CD14-positive monocyte (primary cell): ENCODE results near the gene DUSP12. TPM values are rescaled to one million over a fixed set of nuclear protein-coding genes. Genes with fewer than 3 reads are reported as not detected.

Source experiments
- DNase-seq, 3 donors: peaks; one replicate each; pipeline ENCODE4 v3.0.0-alpha.2; 2011 to 2022
- H2AFZ ChIP-seq: 2 replicates; pipeline ENCODE4 v1.6.0; 2012; ENCODE audit warnings: mild to moderate bottlenecking, low read depth, low read length, inconsistent platforms; ENCODE audit not compliant: insufficient read depth, poor library complexity, severe bottlenecking
- H3K27ac ChIP-seq, 2 donors: 1 replicate in 1 of 2; 2 replicates in 1 of 2; pipeline ENCODE4 v1.5.1; 2012 to 2013; ENCODE audit warnings: low read length in 2 of 2, control low read depth in 1 of 2, inconsistent platforms in 1 of 2, low read depth in 1 of 2, mild to moderate bottlenecking in 1 of 2
- H3K27me3 ChIP-seq, 2 donors: one replicate each; pipeline versions ENCODE4 v1.6.0 to v1.6.1; 2011 to 2013; ENCODE audit warnings: low read length in 2 of 2; ENCODE audit not compliant: control insufficient read depth in 2 of 2, insufficient read depth in 2 of 2
- H3K36me3 ChIP-seq, 2 donors: replicated peaks in 1 of 2; 1 replicate in 1 of 2; 2 replicates in 1 of 2; pipeline versions ENCODE4 v1.5.1 to v1.6.1; 2012 to 2013; ENCODE audit warnings: low read length in 2 of 2, control low read depth in 1 of 2, inconsistent platforms in 1 of 2, mild to moderate bottlenecking in 1 of 2; ENCODE audit not compliant: insufficient read depth in 2 of 2, control insufficient read depth in 1 of 2
- H3K4me1 ChIP-seq, 2 donors: 1 replicate in 1 of 2; 2 replicates in 1 of 2; pipeline versions ENCODE4 v1.5.1 to v1.6.1; 2012 to 2013; ENCODE audit warnings: low read length in 2 of 2, control low read depth in 1 of 2, inconsistent platforms in 1 of 2, mild to moderate bottlenecking in 1 of 2, moderate library complexity in 1 of 2; ENCODE audit not compliant: insufficient read depth in 2 of 2, control insufficient read depth in 1 of 2
- H3K4me2 ChIP-seq: replicated peaks from 2 replicates; pipeline ENCODE3; 2012; ENCODE audit warnings: low read length, moderate library complexity, mild to moderate bottlenecking; ENCODE audit not compliant: poor library complexity, severe bottlenecking; ENCODE audit errors: extremely low read depth
- H3K4me3 ChIP-seq, 3 experiments: fragments of 200-600 bp in 1 of 3; sonication (generic) in 1 of 3; replicated peaks in 1 of 3; 1 replicate in 2 of 3; 2 replicates in 1 of 3; pipeline ENCODE4 v1.5.1; 2011 to 2013; ENCODE audit warnings: low read length in 3 of 3, mild to moderate bottlenecking in 3 of 3, control low read depth in 2 of 3, low read depth in 2 of 3, inconsistent platforms in 1 of 3, moderate library complexity in 1 of 3
- H3K79me2 ChIP-seq: 2 replicates; pipeline ENCODE4 v1.6.0; 2012; ENCODE audit warnings: mild to moderate bottlenecking, control low read depth, inconsistent platforms, low read length, moderate library complexity; ENCODE audit not compliant: insufficient read depth
- H3K9ac ChIP-seq: 2 replicates; pipeline ENCODE4 v1.6.0; 2017; ENCODE audit warnings: low read length, mild to moderate bottlenecking; ENCODE audit not compliant: insufficient read depth, poor library complexity, severe bottlenecking
- H3K9me3 ChIP-seq, 2 donors: replicated peaks in 1 of 2; 1 replicate in 1 of 2; 2 replicates in 1 of 2; pipeline versions ENCODE4 v1.5.1 to v1.6.1; 2012 to 2013; ENCODE audit warnings: low read length in 2 of 2, control low read depth in 1 of 2; ENCODE audit not compliant: control insufficient read depth in 1 of 2, insufficient read depth in 1 of 2
- H4K20me1 ChIP-seq: 2 replicates; pipeline ENCODE4 v1.6.0; 2012; ENCODE audit warnings: mild to moderate bottlenecking, low read length, control low read depth, moderate library complexity; ENCODE audit not compliant: insufficient read depth
- H3K27ac Mint-ChIP-seq, 7 donors: one replicate each; pipeline ENCODE4 v1.8.0; 2020; ENCODE audit warnings: mild to moderate bottlenecking in 7 of 7, mixed read lengths in 7 of 7, moderate library complexity in 6 of 7, inconsistent platforms in 2 of 7
- H3K27me3 Mint-ChIP-seq, 3 donors: one replicate each; pipeline ENCODE4 v1.8.0; 2021 to 2022; ENCODE audit warnings: low read depth in 3 of 3, mild to moderate bottlenecking in 3 of 3, mixed read lengths in 3 of 3, moderate library complexity in 3 of 3, inconsistent platforms in 1 of 3
- H3K36me3 Mint-ChIP-seq, 2 donors: one replicate each; pipeline ENCODE4 v1.8.0; 2020; ENCODE audit warnings: mixed read lengths in 2 of 2, inconsistent platforms in 1 of 2, mild to moderate bottlenecking in 1 of 2
- H3K4me1 Mint-ChIP-seq: one replicate; pipeline ENCODE4 v1.8.0; 2020; ENCODE audit warnings: mild to moderate bottlenecking, mixed read lengths
- H3K4me3 Mint-ChIP-seq, 2 donors: one replicate each; pipeline ENCODE4 v1.8.0; 2020; ENCODE audit warnings: mild to moderate bottlenecking in 2 of 2, mixed read lengths in 2 of 2, moderate library complexity in 1 of 2
- H3K9me3 Mint-ChIP-seq, 7 donors: one replicate each; pipeline ENCODE4 v1.8.0; 2020 to 2022; ENCODE audit warnings: mixed read lengths in 7 of 7, mild to moderate bottlenecking in 6 of 7, moderate library complexity in 6 of 7, inconsistent platforms in 2 of 7
- WGBS: methylation state at CpG from one replicate; pipeline ENCODE4 v1.1.5; 2013; ENCODE audit warnings: missing lambda C conversion rate; ENCODE audit not compliant: insufficient coverage; 5-methylcytosine and 5-hydroxymethylcytosine counted together
- intact Hi-C, 2 donors: fragments of 100-400 bp; cut with micrococcal nuclease; formaldehyde crosslinking; loops; one replicate each; pipeline versions ENCODE4 v1.15.0 to v1.15.1; 2023
- polyA plus RNA-seq, 3 donors: library from polyadenylated mRNA; depleted of rRNA in 1 of 3; unstranded in 2 of 3; stranded (reverse) in 1 of 3; fragments of 300-500 nt in 2 of 3; fragments of >200 nt in 1 of 3; fragmentation: Illumina TruSeq in 2 of 3; gene quantifications; 1 replicate in 2 of 3; 2 replicates in 1 of 3; pipeline ENCODE4 v1.2.3, GENCODE V29; 2012 to 2021
- TF ChIP-seq, protein P1 (sequence below): fragments of 200-600 bp; IDR thresholded peaks from one replicate; pipeline ENCODE4 v1.8.0; 2022; ENCODE audit warnings: antibody characterized with exemption, mild to moderate bottlenecking

Gene DUSP12
- polyA plus RNA-seq, 3 donors: 19.0 to 32.0 (median 30.5) TPM

DNA sequence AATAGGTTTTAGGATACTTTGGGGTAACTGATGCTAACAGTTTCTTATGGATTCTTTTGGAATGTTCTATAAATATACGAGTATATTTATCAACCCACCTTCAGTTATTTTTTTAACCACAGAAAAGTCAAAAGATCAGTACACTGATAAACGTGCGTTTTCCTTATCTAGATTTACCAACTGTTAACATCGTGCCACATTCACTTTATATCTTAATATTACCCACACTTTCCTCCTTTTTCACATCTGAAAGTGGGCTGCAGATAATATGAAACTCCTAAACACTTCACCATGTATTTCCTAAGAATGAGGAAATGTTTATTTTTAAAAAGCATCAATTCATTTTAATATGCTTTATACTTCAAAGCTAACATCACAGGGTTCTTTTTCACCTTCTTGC, 24.2 kb downstream of the DUSP12 start:
- peaks cover 33 to 51% of the 10 kb centered on the region in 2 donors for H3K4me1 ChIP-seq
- H3K27me3 ChIP-seq: no peaks in the 10 kb centered on the region
- H3K9me3 ChIP-seq: no peaks in the 10 kb centered on the region
- H3K36me3 Mint-ChIP-seq: peaks cover 4 to 10% of the 10 kb centered on the region in 2 donors
- peaks cover 14% of the 10 kb centered on the region for H3K4me1 Mint-ChIP-seq
- no peak for DNase-seq
- no peaks in the 10 kb centered on the region for H3K27me3 Mint-ChIP-seq
- H4K20me1 ChIP-seq: peaks cover 63% of the 10 kb centered on the region
- no peak overlapping the region for H3K27ac Mint-ChIP-seq
- peaks cover 0 to 7% of the 10 kb centered on the region in 2 donors for H3K36me3 ChIP-seq
- H3K4me2 ChIP-seq: no peak overlapping the region
- peak overlapping the region in 1 of 2 donors; percentile 36 for H3K27ac ChIP-seq
- H3K9me3 Mint-ChIP-seq: no peaks in the 10 kb centered on the region
- TF ChIP-seq, protein P1, sequence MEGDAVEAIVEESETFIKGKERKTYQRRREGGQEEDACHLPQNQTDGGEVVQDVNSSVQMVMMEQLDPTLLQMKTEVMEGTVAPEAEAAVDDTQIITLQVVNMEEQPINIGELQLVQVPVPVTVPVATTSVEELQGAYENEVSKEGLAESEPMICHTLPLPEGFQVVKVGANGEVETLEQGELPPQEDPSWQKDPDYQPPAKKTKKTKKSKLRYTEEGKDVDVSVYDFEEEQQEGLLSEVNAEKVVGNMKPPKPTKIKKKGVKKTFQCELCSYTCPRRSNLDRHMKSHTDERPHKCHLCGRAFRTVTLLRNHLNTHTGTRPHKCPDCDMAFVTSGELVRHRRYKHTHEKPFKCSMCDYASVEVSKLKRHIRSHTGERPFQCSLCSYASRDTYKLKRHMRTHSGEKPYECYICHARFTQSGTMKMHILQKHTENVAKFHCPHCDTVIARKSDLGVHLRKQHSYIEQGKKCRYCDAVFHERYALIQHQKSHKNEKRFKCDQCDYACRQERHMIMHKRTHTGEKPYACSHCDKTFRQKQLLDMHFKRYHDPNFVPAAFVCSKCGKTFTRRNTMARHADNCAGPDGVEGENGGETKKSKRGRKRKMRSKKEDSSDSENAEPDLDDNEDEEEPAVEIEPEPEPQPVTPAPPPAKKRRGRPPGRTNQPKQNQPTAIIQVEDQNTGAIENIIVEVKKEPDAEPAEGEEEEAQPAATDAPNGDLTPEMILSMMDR: no peak
- no peak overlapping the region for H2AFZ ChIP-seq
- peaks cover 89% of the 10 kb centered on the region for H3K79me2 ChIP-seq
- 0% methylated on average over 2 of the region's 4 CpGs for WGBS
- intact Hi-C loops: no loop called here
- no peak overlapping the region for H3K4me3 Mint-ChIP-seq
- H3K9ac ChIP-seq: no peak overlapping the region
- H3K4me3 ChIP-seq: no peak overlapping the region

DNA sequence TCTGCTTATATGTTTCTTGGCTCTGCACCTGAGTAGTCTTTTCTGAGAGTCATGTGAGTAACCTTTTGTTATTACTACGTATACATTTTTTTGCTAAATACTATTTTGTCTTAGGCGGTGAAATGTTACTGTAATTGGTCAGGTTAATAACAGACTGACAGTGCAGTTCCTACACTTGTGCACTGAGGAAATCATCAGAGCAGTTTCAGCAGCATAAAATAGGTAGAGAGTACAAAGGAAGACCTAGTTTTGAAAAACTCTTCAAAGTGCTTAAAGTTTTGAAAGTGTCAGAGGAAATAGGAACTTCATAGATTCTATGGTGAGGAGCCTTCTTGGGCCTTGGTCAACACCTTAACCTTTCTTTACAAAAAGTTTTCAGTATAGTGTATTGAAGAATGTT, 27.7 kb downstream of the DUSP12 start:
- peaks cover 13 to 27% of the 10 kb centered on the region in 2 donors for H3K4me1 ChIP-seq
- H3K4me3 ChIP-seq: no peak overlapping the region
- H2AFZ ChIP-seq: no peak overlapping the region
- intact Hi-C loops: no loop called here
- peaks cover 78% of the 10 kb centered on the region for H3K79me2 ChIP-seq
- TF ChIP-seq, protein P1: no peak
- H4K20me1 ChIP-seq: peaks cover 83% of the 10 kb centered on the region
- Mint-ChIP-seq H3K36me3 (peaks cover 26 to 27% of the 10 kb centered on the region in 2 donors), H3K4me1 (peaks cover 7% of the 10 kb centered on the region), H3K4me3 (no peak overlapping the region), H3K27ac (no peak overlapping the region), H3K27me3 (no peaks in the 10 kb centered on the region), H3K9me3 (no peaks in the 10 kb centered on the region)
- no peak overlapping the region for H3K9ac ChIP-seq
- H3K9me3 ChIP-seq: no peaks in the 10 kb centered on the region
- H3K4me2 ChIP-seq: no peak overlapping the region
- 80% methylated on average over 1 of the region's 2 CpGs for WGBS
- DNase-seq: no peak
- no peaks in the 10 kb centered on the region for H3K27me3 ChIP-seq
- no peak overlapping the region for H3K27ac ChIP-seq
- peaks cover 13 to 37% of the 10 kb centered on the region in 2 donors for H3K36me3 ChIP-seq
